AG10803 (cell line): ENCODE results near the gene KIFC1.
"Not testable (repeated sequence)": the region's sequence is repeated elsewhere in the genome, so short reads cannot be mapped to it uniquely, and the experiment has no call there.

ENCODE experiments used
- DNase-seq: peaks from one replicate; pipeline ENCODE4 v3.0.0; 2010; ENCODE audit warnings: low read depth
- H3K4me3 ChIP-seq: 2 replicates; pipeline ENCODE4 v1.5.1; 2011; ENCODE audit warnings: mild to moderate bottlenecking, low read length, control low read depth
- CTCF ChIP-seq: conservative IDR thresholded peaks from 2 replicates; pipeline ENCODE4 v1.5.1; 2011; ENCODE audit warnings: mild to moderate bottlenecking, low read length, control low read depth, inconsistent platforms

The KIFC1 gene

GRCh38 chr6:33375143-33375671 is 16.4 kb upstream of the KIFC1 start:
- no peak for TF ChIP-seq CTCF
- DNase-seq: peak; percentile 92
- H3K4me3 ChIP-seq: peak overlapping the region; percentile 12; the same call in 1 of the 2 replicates

GRCh38 chr6:33377171-33377570 is 14.5 kb upstream of the KIFC1 start:
- DNase-seq: no peak
- H3K4me3 ChIP-seq: no peak overlapping the region
- TF ChIP-seq CTCF: no peak

GRCh38 chr6:33379184-33379583 is 12.4 kb upstream of the KIFC1 start:
- DNase-seq, H3K4me3 ChIP-seq: not testable (repeated sequence)

- no peak for DNase-seq
- H3K4me3 ChIP-seq: no peak overlapping the region
- TF ChIP-seq CTCF: no peak
These were observed 11.2 kb upstream of the KIFC1 start for GRCh38 chr6:33380272-33380981.

DNA sequence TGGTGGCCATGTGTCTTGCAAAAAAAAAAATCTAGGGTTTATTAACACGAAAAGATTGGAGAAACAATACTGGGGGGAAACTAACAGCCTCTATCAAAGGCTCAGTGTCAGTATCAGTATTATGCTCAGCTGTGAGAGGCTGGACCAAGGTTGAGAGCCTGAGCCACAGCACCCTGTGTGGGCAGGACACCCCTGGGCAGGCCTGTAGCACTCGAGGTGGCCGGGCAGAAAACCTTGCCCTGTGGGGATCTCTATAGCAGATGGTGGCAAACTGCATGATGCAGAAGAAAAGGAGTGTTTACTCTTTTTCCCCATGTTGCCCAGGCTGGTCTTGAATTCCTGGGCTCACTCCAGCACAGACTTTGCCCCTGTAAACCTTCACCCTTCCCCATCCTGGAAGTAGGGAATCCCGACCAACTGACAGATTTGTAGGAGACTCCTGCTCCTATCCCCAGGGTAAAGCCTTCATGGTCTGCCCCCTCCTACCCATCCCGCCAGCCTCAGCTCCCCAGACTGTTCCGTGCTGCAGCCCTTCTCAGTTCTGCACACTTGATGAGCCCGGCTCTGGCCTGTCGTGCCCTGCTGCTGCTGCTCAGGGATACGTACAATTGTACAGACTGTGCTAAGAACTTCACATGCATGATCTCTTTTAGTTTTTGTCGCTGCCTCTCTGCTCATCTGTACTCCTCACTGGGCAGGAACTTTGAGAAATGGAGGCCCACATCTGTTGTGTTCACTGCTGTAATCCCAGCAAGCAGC is 8.0 kb upstream of the KIFC1 start:
- no peak for TF ChIP-seq CTCF
- DNase-seq: no peak
- no peak overlapping the region for H3K4me3 ChIP-seq

DNA sequence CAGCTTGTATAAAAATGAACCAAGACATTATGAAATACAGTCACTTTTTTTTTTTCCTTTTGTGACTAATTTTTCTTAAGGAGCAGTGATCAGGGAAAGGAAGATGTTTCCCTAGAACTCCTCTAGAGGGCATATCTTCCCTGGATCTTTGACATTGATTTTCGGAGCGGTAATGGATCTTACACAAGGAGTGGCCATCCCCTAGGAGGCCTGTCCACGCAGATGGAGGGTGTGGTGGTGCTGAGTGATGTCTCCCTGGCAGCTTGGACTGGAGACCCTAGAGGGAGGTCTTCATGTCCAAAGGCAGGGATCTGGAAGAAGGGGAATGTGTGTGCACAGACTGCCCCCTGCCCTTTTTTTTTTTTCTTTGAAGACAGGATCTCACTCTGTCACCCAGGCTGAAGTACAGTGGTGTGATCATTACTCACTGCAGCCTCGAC is 7.0 kb upstream of the KIFC1 start:
- peak; percentile 66 for TF ChIP-seq CTCF
- no peak overlapping the region for H3K4me3 ChIP-seq
- peak; percentile 82 for DNase-seq

- no peak overlapping the region for H3K4me3 ChIP-seq
- no peak for TF ChIP-seq CTCF
- DNase-seq: no peak
These were observed 1.4 kb upstream of the KIFC1 start for GRCh38 chr6:33390173-33390572.
